HEK293T (cell line): ENCODE results near the gene RBP3.

ENCODE experiments used
- CTCF ChIA-PET: fragments of 350-600 bp; formaldehyde crosslinking; extraction: SDS; loops from one replicate; lab custom pipeline; 2021; ENCODE audit warnings: antibody characterized with exemption, inconsistent platforms; lab: Yijun Ruan, JAX
- POLR2A ChIA-PET: fragments of 350-600 bp; formaldehyde crosslinking; extraction: SDS; loops from one replicate; lab custom pipeline; 2020; ENCODE audit warnings: antibody characterized with exemption, inconsistent platforms; lab: Yijun Ruan, JAX
- DNase-seq: peaks from one replicate; pipeline ENCODE4 v3.0.0; 2012; ENCODE audit warnings: mixed read lengths; ENCODE audit errors: extremely low spot score
- ARNT ChIP-seq: fragments of 450-650 bp; IDR thresholded peaks from 2 replicates; pipeline ENCODE4 v1.6.1; 2017; ENCODE audit warnings: mild to moderate bottlenecking
- BHLHE40 ChIP-seq: fragments of 450-650 bp; IDR thresholded peaks from 2 replicates; pipeline ENCODE4 v1.6.1; 2016; ENCODE audit warnings: mild to moderate bottlenecking, moderate library complexity, borderline replicate concordance
- CTBP1 ChIP-seq: fragments of 450-650 bp; IDR thresholded peaks from 2 replicates; pipeline ENCODE4 v1.6.1; 2016; ENCODE audit warnings: borderline replicate concordance
- ELF4 ChIP-seq: fragments of 450-650 bp; IDR thresholded peaks from 2 replicates; pipeline ENCODE4 v1.6.1; 2017; ENCODE audit warnings: antibody characterized with exemption
- FOXA1 ChIP-seq: fragments of 450-650 bp; IDR thresholded peaks from 2 replicates; pipeline ENCODE4 v1.6.1; 2016; ENCODE audit warnings: mild to moderate bottlenecking
- FOXK2 ChIP-seq: fragments of 450-650 bp; IDR thresholded peaks from 2 replicates; pipeline ENCODE4 v1.6.1; 2016; ENCODE audit warnings: mild to moderate bottlenecking
- FOXM1 ChIP-seq: fragments of 450-650 bp; IDR thresholded peaks from 2 replicates; pipeline ENCODE4 v1.6.1; 2017; ENCODE audit warnings: mild to moderate bottlenecking, borderline replicate concordance
- HDGF ChIP-seq: fragments of 450-650 bp; IDR thresholded peaks from 2 replicates; pipeline ENCODE4 v1.6.1; 2017; ENCODE audit warnings: antibody characterized with exemption, borderline replicate concordance
- L3MBTL2 ChIP-seq: fragments of 450-650 bp; conservative IDR thresholded peaks from 2 replicates; pipeline ENCODE4 v1.6.1; 2016; ENCODE audit warnings: mild to moderate bottlenecking
- LEF1 ChIP-seq: fragments of 450-650 bp; IDR thresholded peaks from 2 replicates; pipeline ENCODE4 v1.6.1; 2017; ENCODE audit warnings: mild to moderate bottlenecking, borderline replicate concordance
- NFRKB ChIP-seq: fragments of 450-650 bp; IDR thresholded peaks from 2 replicates; pipeline ENCODE4 v1.6.1; 2016; ENCODE audit warnings: mild to moderate bottlenecking, moderate library complexity
- SP1 ChIP-seq: fragments of 450-650 bp; IDR thresholded peaks from 2 replicates; pipeline ENCODE4 v1.6.1; 2017
- SUZ12 ChIP-seq: fragments of 450-650 bp; IDR thresholded peaks from 2 replicates; pipeline ENCODE4 v1.6.1; 2016; ENCODE audit warnings: mild to moderate bottlenecking
- TARDBP ChIP-seq: fragments of 450-650 bp; IDR thresholded peaks from 2 replicates; pipeline ENCODE4 v1.6.1; 2016
- ZNF384 ChIP-seq: fragments of 450-650 bp; IDR thresholded peaks from 2 replicates; pipeline ENCODE4 v1.6.1; 2016
- TF ChIP-seq, protein P1 (sequence below): fragments of 450-650 bp; IDR thresholded peaks from 2 replicates; pipeline ENCODE4 v1.6.1; 2016

The RBP3 gene

GRCh38 chr10:47321521-47322195, 26.5 kb upstream of the RBP3 start:
- CTCF ChIA-PET = no interaction called here
- TF ChIP-seq SP1 (no peak), TARDBP (no peak), FOXM1 (no peak), SUZ12 (no peak), FOXA1 (no peak), LEF1 (no peak), NFRKB (no peak), L3MBTL2 (no peak), BHLHE40 (no peak), ZNF384 (no peak), ELF4 (no peak), HDGF (no peak), FOXK2 (no peak), ARNT (no peak), CTBP1 (no peak)
- TF ChIP-seq, protein P1, sequence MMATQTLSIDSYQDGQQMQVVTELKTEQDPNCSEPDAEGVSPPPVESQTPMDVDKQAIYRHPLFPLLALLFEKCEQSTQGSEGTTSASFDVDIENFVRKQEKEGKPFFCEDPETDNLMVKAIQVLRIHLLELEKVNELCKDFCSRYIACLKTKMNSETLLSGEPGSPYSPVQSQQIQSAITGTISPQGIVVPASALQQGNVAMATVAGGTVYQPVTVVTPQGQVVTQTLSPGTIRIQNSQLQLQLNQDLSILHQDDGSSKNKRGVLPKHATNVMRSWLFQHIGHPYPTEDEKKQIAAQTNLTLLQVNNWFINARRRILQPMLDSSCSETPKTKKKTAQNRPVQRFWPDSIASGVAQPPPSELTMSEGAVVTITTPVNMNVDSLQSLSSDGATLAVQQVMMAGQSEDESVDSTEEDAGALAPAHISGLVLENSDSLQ = no peak
- DNase-seq = no peak
- POLR2A ChIA-PET = interaction anchor here (0.7 kb wide), 1 partner anchor 328 kb away, joined by 3 read pairs; no protein-coding TSS in a partner anchor

- DNase-seq = no peak
- TF ChIP-seq SP1 = no peak
- TF ChIP-seq HDGF = no peak
- no peak for TF ChIP-seq TARDBP
- TF ChIP-seq FOXK2 = no peak
- no peak for TF ChIP-seq NFRKB
- TF ChIP-seq CTBP1 = no peak
- TF ChIP-seq ELF4 = no peak
- no peak for TF ChIP-seq FOXM1
- TF ChIP-seq FOXA1 = no peak
- no peak for TF ChIP-seq LEF1
- no peak for TF ChIP-seq BHLHE40
- TF ChIP-seq SUZ12 = no peak
- TF ChIP-seq L3MBTL2 = no peak
- no peak for TF ChIP-seq ZNF384
- no peak for TF ChIP-seq ARNT
- TF ChIP-seq, protein P1 = no peak
- CTCF ChIA-PET = interaction anchor here (1.6 kb wide), 1 partner anchor 18 kb away, joined by 4 read pairs; no protein-coding TSS in a partner anchor
- POLR2A ChIA-PET = no interaction called here
These were observed 25.7 kb upstream of the RBP3 start, which contains the start of gene GDF2 for GRCh38 chr10:47322300-47323061. Gene GDF2 (plus strand): TSS chr10:47322454. CDS start chr10:47322669, 215 bp downstream.

GRCh38 chr10:47323087-47323486, 25.1 kb upstream of the RBP3 start:
- DNase-seq = no peak
- ChIA-PET CTCF (interaction anchor here (1.6 kb wide), 1 partner anchor 18 kb away, joined by 4 read pairs; no protein-coding TSS in a partner anchor), POLR2A (no interaction called here)
- TF ChIP-seq L3MBTL2 (no peak), FOXK2 (no peak), CTBP1 (no peak), HDGF (no peak), FOXM1 (no peak), ARNT (no peak), SP1 (no peak), BHLHE40 (no peak)
- TF ChIP-seq, protein P1 = no peak

GRCh38 chr10:47323636-47324296, 24.4 kb upstream of the RBP3 start:
- ChIA-PET CTCF (interaction anchor here (0.8 to 1.6 kb wide), 2 partner anchors 12 to 17 kb away, joined by 3 to 4 read pairs; no protein-coding TSS in a partner anchor), POLR2A (no interaction called here)
- no peak for TF ChIP-seq NFRKB
- no peak for TF ChIP-seq ELF4
- no peak for TF ChIP-seq SP1
- no peak for TF ChIP-seq CTBP1
- no peak for TF ChIP-seq ARNT
- no peak for TF ChIP-seq L3MBTL2
- no peak for TF ChIP-seq SUZ12
- TF ChIP-seq BHLHE40 = no peak
- no peak for TF ChIP-seq FOXK2
- no peak for TF ChIP-seq FOXM1
- TF ChIP-seq LEF1 = no peak
- no peak for TF ChIP-seq HDGF
- no peak for DNase-seq
